ENCODE measurements around the gene PRRG2. TPM values are rescaled to one million over a fixed set of nuclear protein-coding genes. Genes with fewer than 3 reads are reported as not detected.

PRRG2 gene
- total and polyA plus RNA-seq, 9 of the 15 experiments (the other 6 are each of a cell fraction or from before 2014, with no cell fraction given), result 0.06 to 1.1 (median 0.33) TPM

DNA sequence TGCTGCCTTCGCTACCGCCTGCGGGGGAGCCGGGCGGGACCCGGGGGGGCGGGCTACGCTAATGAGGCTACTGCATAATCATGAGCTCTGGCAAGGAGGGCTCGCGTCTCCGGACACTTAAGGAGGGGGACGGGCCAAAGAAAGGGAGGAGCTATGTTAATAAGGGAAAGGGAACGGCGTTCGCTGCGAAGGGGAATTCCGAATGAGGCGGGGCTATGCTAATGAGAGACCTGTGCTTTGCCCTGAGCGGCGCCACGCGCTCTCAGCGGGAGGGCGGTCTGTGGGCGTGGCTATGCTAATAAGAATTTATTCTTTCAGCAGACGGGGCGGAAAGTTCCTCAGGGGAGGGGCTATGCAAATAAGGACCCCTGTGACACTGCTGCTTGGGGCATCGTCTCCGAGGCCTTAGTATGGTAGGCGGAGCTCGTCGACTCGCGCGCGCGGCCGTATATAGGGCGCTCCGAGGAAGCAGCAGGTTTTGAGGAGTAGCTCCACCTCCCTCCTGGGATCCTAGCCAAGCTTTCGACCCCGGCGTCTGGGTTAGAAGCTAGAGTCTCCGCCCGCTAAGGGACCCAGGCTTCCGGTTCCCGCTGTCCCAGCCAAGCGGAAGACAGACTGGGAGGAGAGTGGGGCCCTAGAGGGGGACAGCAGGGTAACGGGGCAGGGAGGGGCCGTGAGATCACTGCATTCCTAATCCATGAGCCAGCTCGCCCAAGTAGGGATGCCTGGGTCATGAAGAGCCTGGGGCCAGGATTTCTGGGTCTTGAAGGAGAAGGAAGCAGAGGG, 59.2 kb downstream of the PRRG2 start, which contains the start of gene RRAS (continued):
- TF ChIP-seq PHF21A (IDR thresholded peaks at IDR 0.05; ENCODE audit: borderline replicate concordance, low read depth), result no peak
- TF ChIP-seq CBX1 (IDR thresholded peaks at IDR 0.05; ENCODE audit: low read depth), result no peak
- TF ChIP-seq ATF1 (CRISPR knock-in tag; IDR thresholded peaks at IDR 0.05), result no peak
- peak; percentile 80 for TF ChIP-seq ATF1 (tag; IDR thresholded peaks at IDR 0.05)
- TF ChIP-seq MGA (IDR thresholded peaks at IDR 0.05), result no peak
- TF ChIP-seq TARDBP (IDR thresholded peaks at IDR 0.05), result peak; percentile 49; the same call in 1 of the 2 replicates
- no peak for TF ChIP-seq ZBTB5 (IDR thresholded peaks at IDR 0.05)
